Cardiac fibroblast (primary cell): Measurements from ENCODE around the gene IFT88.
A peak's percentile ranks its signal among the peaks of the same experiment; 100 is the strongest.

ENCODE experiments used
- DNase-seq, 2 donors: peaks; one replicate each; pipeline versions ENCODE4 v3.0.0 to v3.0.0-alpha.2; 2010; ENCODE audit warnings: low read depth in 2 of 2
- H3K4me3 ChIP-seq, 2 donors: replicated peaks in 1 of 2; 1 replicate in 1 of 2; 2 replicates in 1 of 2; pipeline ENCODE4 v1.5.1; 2011; ENCODE audit warnings: low read depth in 2 of 2, low read length in 2 of 2, mild to moderate bottlenecking in 2 of 2, moderate library complexity in 1 of 2
- CTCF ChIP-seq: IDR thresholded peaks from one replicate; pipeline ENCODE4 v1.5.1; 2011; ENCODE audit warnings: low read depth, mild to moderate bottlenecking, low read length, inconsistent platforms

IFT88 gene

GRCh38 chr13:20566898-20567874, at the start of gene IFT88:
Gene IFT88, plus strand, starts transcription at chr13:20567157. Its CDS starts 7,229 bp downstream, at chr13:20574386.
- no peak for TF ChIP-seq CTCF
- DNase-seq, result peak; percentile 84 to 93
- H3K4me3 ChIP-seq, result peak within 1 kb of the TSS; percentile 59 to 80

GRCh38 chr13:20518660-20519100, 48.3 kb upstream of the IFT88 start:
- no peak overlapping the region for H3K4me3 ChIP-seq

GRCh38 chr13:20519875-20520274, 47.1 kb upstream of the IFT88 start:
- H3K4me3 ChIP-seq, result no peak overlapping the region
- no peak for TF ChIP-seq CTCF
- DNase-seq, result no peak

More at GRCh38 chr13:20518660-20519100, 48.3 kb upstream of the IFT88 start:
- TF ChIP-seq CTCF, result no peak
- peak in 1 of 2 donors; percentile 22 for DNase-seq

GRCh38 chr13:20521364-20522115, 45.4 kb upstream of the IFT88 start:
- no peak overlapping the region for H3K4me3 ChIP-seq
- no peak for TF ChIP-seq CTCF
- DNase-seq, result no peak

GRCh38 chr13:20525144-20525600, 41.8 kb upstream of the IFT88 start:
- H3K4me3 ChIP-seq, result peak overlapping the region; percentile 66 to 75
- peak; percentile 7 to 20 for DNase-seq
- TF ChIP-seq CTCF, result no peak

- peak; percentile 65 to 82 for DNase-seq
- no peak for TF ChIP-seq CTCF
Observed at GRCh38 chr13:20525601-20526544, 41.1 kb upstream of the IFT88 start, which contains the start of gene CRYL1. Gene CRYL1, minus strand, starts transcription at chr13:20525857. Its CDS starts 63 bp downstream, at chr13:20525794.

More at GRCh38 chr13:20525601-20526544, 41.1 kb upstream of the IFT88 start, which contains the start of gene CRYL1:
- peak within 1 kb of the TSS; percentile 73 to 75 for H3K4me3 ChIP-seq
